Measurements from ENCODE around the gene SUN5.

GRCh38 chr20:33010674-33011449 lies 6.6 kb upstream of the SUN5 start:
- TF ChIP-seq CTCF (IDR thresholded peaks at IDR 0.05) (no peak), POLR2AphosphoS5 (IDR thresholded peaks at IDR 0.05; ENCODE audit: low read depth, low read length) (no peak)

Measured in Panc1 (cell line).